A549 (cell line): ENCODE results near the gene CFLAR. TPM values are rescaled to one million over a fixed set of nuclear protein-coding genes. Genes with fewer than 3 reads are reported as not detected.
"Not testable (repeated sequence)": the region's sequence is repeated elsewhere in the genome, so short reads cannot be mapped to it uniquely, and the experiment has no call there.

Experiments
- ATAC-seq, 2 experiments: fragments of 200-7000 bp in 1 of 2; fragments of >200 bp in 1 of 2; cut with Nextera tagmentation in 1 of 2; cut with Tn5 transposase in 1 of 2; 3 replicates each; pipeline versions ENCODE4 v1.8.0 to v1.9.1; 2018 to 2020; ENCODE audit warnings: mild to moderate bottlenecking in 1 of 2, moderate library complexity in 1 of 2
- CTCF ChIA-PET: fragments of 300-600 bp; sonication (Branson Sonifier 250); formaldehyde crosslinking; extraction: SDS; loops from one replicate; lab custom pipeline; 2021; ENCODE audit warnings: antibody characterized with exemption, inconsistent platforms; lab: Yijun Ruan, JAX
- POLR2A ChIA-PET: fragments of 350-600 bp; formaldehyde crosslinking; extraction: SDS; loops from one replicate; lab custom pipeline; 2021; ENCODE audit warnings: antibody characterized with exemption, inconsistent platforms; lab: Yijun Ruan, JAX
- DNase-seq, 2 experiments: peaks; one replicate each; pipeline versions ENCODE4 v3.0.0 to v3.0.0-alpha.2; 2011 to 2016; ENCODE audit warnings: low read depth in 1 of 2, low spot score in 1 of 2
- FAIRE-seq: peaks from 2 replicates; lab custom pipeline; 2011; peaks lifted over from hg19 to GRCh38; lab: Jason Lieb, UNC
- H3K27ac ChIP-seq, 2 experiments: fragments of >200 bp; sonication (Bioruptor Twin); formaldehyde crosslinking; 3 replicates each; pipeline ENCODE4 v1.5.1; 2016 to 2017
- H3K4me1 ChIP-seq: fragments of >200 bp; sonication (Bioruptor Twin); formaldehyde crosslinking; 3 replicates; pipeline ENCODE4 v1.6.1; 2016
- H3K4me2 ChIP-seq: fragments of >200 bp; sonication (Bioruptor Twin); formaldehyde crosslinking; 3 replicates; pipeline ENCODE4 v1.6.1; 2016
- H3K4me3 ChIP-seq: fragments of >200 bp; sonication (Bioruptor Twin); formaldehyde crosslinking; 3 replicates; pipeline ENCODE4 v1.5.1; 2016
- H3K9me3 ChIP-seq: fragments of >200 bp; sonication (Bioruptor Twin); formaldehyde crosslinking; 3 replicates; pipeline ENCODE4 v1.6.1; 2016
- BCL3 ChIP-seq: fragments of >200 bp; sonication (Bioruptor Twin); formaldehyde crosslinking; IDR thresholded peaks from 3 replicates; pipeline ENCODE4 v1.6.1; 2016
- CBX8 ChIP-seq: fragments of 200-600 bp; sonication (generic); IDR thresholded peaks from 2 replicates; pipeline ENCODE4 v1.6.1; 2016
- CHD4 ChIP-seq: fragments of 200-600 bp; sonication (generic); IDR thresholded peaks from 2 replicates; pipeline ENCODE4 v1.6.1; 2016; ENCODE audit warnings: antibody characterized with exemption, mild to moderate bottlenecking, borderline replicate concordance
- CTCF ChIP-seq: fragments of >200 bp; sonication (Bioruptor Twin); formaldehyde crosslinking; IDR thresholded peaks from 3 replicates; pipeline ENCODE4 v1.5.1; 2016
- E2F6 ChIP-seq: IDR thresholded peaks from 2 replicates; pipeline ENCODE4 v1.6.1; 2012; ENCODE audit warnings: low read depth, borderline replicate concordance
- EP300 ChIP-seq, 2 experiments: fragments of >200 bp; sonication (Bioruptor Twin); formaldehyde crosslinking; IDR thresholded peaks; 2 replicates in 1 of 2; 3 replicates in 1 of 2; pipeline ENCODE4 v1.6.1; 2016 to 2017
- FOSB ChIP-seq: fragments of 250-450 bp; sonication (Bioruptor Pico); IDR thresholded peaks from 2 replicates; pipeline ENCODE4 v1.5.0; 2020; ENCODE audit warnings: mild to moderate bottlenecking, moderate library complexity
- HEYL ChIP-seq: fragments of 250-450 bp; sonication (Bioruptor Pico); IDR thresholded peaks from 2 replicates; pipeline ENCODE4 v1.8.0; 2021; ENCODE audit warnings: mild to moderate bottlenecking, moderate library complexity
- HMGXB4 ChIP-seq: fragments of 250-450 bp; sonication (Bioruptor Pico); IDR thresholded peaks from 2 replicates; pipeline ENCODE4 v1.5.0; 2021; ENCODE audit warnings: mild to moderate bottlenecking, moderate library complexity, borderline replicate concordance
- HOXB5 ChIP-seq: fragments of 250-450 bp; sonication (Bioruptor Pico); IDR thresholded peaks from 2 replicates; pipeline ENCODE4 v1.5.0; 2020; ENCODE audit warnings: mild to moderate bottlenecking, moderate library complexity
- MAFK ChIP-seq: fragments of 450-650 bp; IDR thresholded peaks from 2 replicates; pipeline ENCODE4 v1.6.1; 2014; ENCODE audit not compliant: partially characterized antibody
- NPAS2 ChIP-seq: fragments of 250-450 bp; sonication (Bioruptor Pico); IDR thresholded peaks from 2 replicates; pipeline ENCODE4 v1.8.0; 2022; ENCODE audit warnings: mild to moderate bottlenecking, moderate library complexity, borderline replicate concordance
- PBX3 ChIP-seq: IDR thresholded peaks from 2 replicates; pipeline ENCODE4 v1.6.1; 2012
- PHF8 ChIP-seq: fragments of 200-600 bp; sonication (generic); IDR thresholded peaks from 2 replicates; pipeline ENCODE4 v1.6.1; 2016; ENCODE audit warnings: low read depth, mild to moderate bottlenecking, antibody characterized with exemption, moderate library complexity, borderline replicate concordance
- POLR2A ChIP-seq: IDR thresholded peaks from 2 replicates; pipeline ENCODE4 v1.6.1; 2012; ENCODE audit warnings: mild to moderate bottlenecking, low read length
- RCOR1 ChIP-seq: fragments of 150-350 bp; IDR thresholded peaks from 2 replicates; pipeline ENCODE4 v1.6.1; 2014; ENCODE audit warnings: antibody characterized with exemption, low read length, low read depth
- REST ChIP-seq: fragments of 200-600 bp; sonication (generic); IDR thresholded peaks from 2 replicates; pipeline ENCODE4 v1.6.1; 2016; ENCODE audit warnings: antibody characterized with exemption, mild to moderate bottlenecking, moderate library complexity
- RNF2 ChIP-seq: fragments of 200-600 bp; sonication (generic); IDR thresholded peaks from 2 replicates; pipeline ENCODE4 v1.6.1; 2016; ENCODE audit warnings: low read depth, mild to moderate bottlenecking, antibody characterized with exemption, moderate library complexity, borderline replicate concordance
- SMC3 ChIP-seq: fragments of >200 bp; sonication (Bioruptor Twin); formaldehyde crosslinking; IDR thresholded peaks from 3 replicates; pipeline ENCODE4 v1.6.1; 2018; ENCODE audit warnings: inconsistent platforms
- TFCP2L1 ChIP-seq: fragments of 250-450 bp; sonication (Bioruptor Pico); IDR thresholded peaks from 2 replicates; pipeline ENCODE4 v1.5.0; 2021; ENCODE audit warnings: mild to moderate bottlenecking
- WGBS: methylation state at CpG from one replicate; pipeline ENCODE4 v1.1.6; 2017; ENCODE audit errors: missing lambda C conversion rate; 5-methylcytosine and 5-hydroxymethylcytosine counted together
- polyA plus RNA-seq, 4 experiments: library from polyadenylated mRNA; depleted of rRNA in 3 of 4; stranded (reverse); fragments of >200 nt; fragmentation: RNase III in 1 of 4; extraction: RNeasy Plus Mini Kit Qiagen cat#74134 plus additional on column Dnase treatment in 1 of 4; gene quantifications; 2 replicates in 3 of 4; 3 replicates in 1 of 4; pipeline ENCODE4 v1.2.3, GENCODE V29; 2011 to 2017

CFLAR gene
- polyA plus RNA-seq, 2 of the 4 experiments (the other 2 are of a cell fraction): 56.5 to 89.4 TPM

GRCh38 chr2:201167546-201167945 lies 51.6 kb downstream of the CFLAR start:
- ATAC-seq (no peak), DNase-seq (no peak), FAIRE-seq (no peak)
- POLR2A ChIA-PET: no interaction called here
- H3K4me2 ChIP-seq: no peak overlapping the region
- H3K4me3 ChIP-seq: no peak overlapping the region
- CTCF ChIA-PET: interaction anchor here (0.6 to 3.2 kb wide), 6 partner anchors 9 to 130 kb away, joined by 3 to 21 read pairs (median 4); no protein-coding TSS in a partner anchor
- peaks cover 32% of the 10 kb centered on the region for H3K9me3 ChIP-seq
- no peak overlapping the region for H3K27ac ChIP-seq
- WGBS: 97% methylated on average over 3 of the region's 3 CpGs
- TF ChIP-seq NPAS2 (CRISPR knock-in tag) (no peak), REST (no peak), HMGXB4 (CRISPR knock-in tag) (no peak), PHF8 (no peak), CHD4 (no peak), FOSB (no peak), CBX8 (no peak), POLR2A (no peak), HOXB5 (CRISPR knock-in tag) (no peak), EP300 (IDR thresholded peaks at IDR 0.05) (no peak), SMC3 (no peak), RNF2 (no peak), HEYL (CRISPR knock-in tag) (no peak), PBX3 (no peak), E2F6 (no peak), CTCF (no peak), BCL3 (no peak), MAFK (no peak), TFCP2L1 (CRISPR knock-in tag) (no peak), RCOR1 (no peak)
- 0 out of 3 replicates have a peak, but pooled peaks cover 4% of the 10 kb centered on the region for H3K4me1 ChIP-seq

- WGBS: 96% methylated on average over 1 of the region's 1 CpG
- H3K4me1 ChIP-seq, POLR2A ChIA-PET, ATAC-seq, FAIRE-seq, H3K4me2 ChIP-seq, H3K27ac ChIP-seq, DNase-seq, H3K4me3 ChIP-seq: not testable (repeated sequence)
- H3K9me3 ChIP-seq: peaks cover 32% of the 10 kb centered on the region
- CTCF ChIA-PET: interaction anchor here (1.0 to 3.2 kb wide), 3 partner anchors 9 to 100 kb away, joined by 4 to 21 read pairs (median 5); no protein-coding TSS in a partner anchor
Measured at GRCh38 chr2:201168496-201168895, 52.5 kb downstream of the CFLAR start.
